Measurements from ENCODE around the gene CIC.
A peak's percentile ranks its signal among the peaks of the same experiment; 100 is the strongest.

GRCh38 chr19:42283188-42284065 lies 14.4 kb downstream of the CIC start:
- TF ChIP-seq POLR2AphosphoS5 (IDR thresholded peaks at IDR 0.05) (peak in 2 of 3 donors; percentile 60 to 76), POLR2A (IDR thresholded peaks at IDR 0.05) (peak; percentile 57)
